Testis (tissue), 2 donors: ENCODE measurements around the gene CORIN.

ENCODE experiments used
- POLR2A ChIP-seq: fragments of 450-650 bp; IDR thresholded peaks from one replicate; pipeline ENCODE4 v1.6.1; 2017; ENCODE audit warnings: antibody characterized with exemption, mild to moderate bottlenecking, moderate library complexity
- TF ChIP-seq, protein P1 (sequence below), 3 experiments: fragments of 450-650 bp in 2 of 3; fragments of 200-600 bp in 1 of 3; sonication (generic) in 1 of 3; IDR thresholded peaks; one replicate each; pipeline ENCODE4 v1.5.1; 2016 to 2019; ENCODE audit warnings: antibody characterized with exemption in 3 of 3, mild to moderate bottlenecking in 2 of 3, moderate library complexity in 1 of 3

DNA sequence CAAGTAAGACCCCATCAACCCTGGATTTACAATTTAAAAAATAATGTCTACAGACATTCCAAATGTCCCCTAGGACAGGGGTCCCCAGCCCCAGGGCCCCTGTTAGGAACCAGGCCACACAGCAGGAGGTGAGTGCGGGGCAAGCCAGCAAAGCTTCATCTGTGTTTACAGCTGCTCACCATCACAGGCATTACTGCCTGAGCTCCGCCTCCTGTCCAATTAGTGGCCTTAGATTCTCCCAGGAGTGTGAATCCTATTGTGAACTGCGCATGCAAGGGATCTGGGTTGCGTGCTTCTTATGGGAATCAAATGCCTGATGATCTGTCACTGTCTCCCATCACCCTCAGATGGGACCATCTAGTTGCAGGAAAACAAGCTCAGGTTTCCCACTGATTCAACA, 206.7 kb downstream of the CORIN start:
- TF ChIP-seq, protein P1, sequence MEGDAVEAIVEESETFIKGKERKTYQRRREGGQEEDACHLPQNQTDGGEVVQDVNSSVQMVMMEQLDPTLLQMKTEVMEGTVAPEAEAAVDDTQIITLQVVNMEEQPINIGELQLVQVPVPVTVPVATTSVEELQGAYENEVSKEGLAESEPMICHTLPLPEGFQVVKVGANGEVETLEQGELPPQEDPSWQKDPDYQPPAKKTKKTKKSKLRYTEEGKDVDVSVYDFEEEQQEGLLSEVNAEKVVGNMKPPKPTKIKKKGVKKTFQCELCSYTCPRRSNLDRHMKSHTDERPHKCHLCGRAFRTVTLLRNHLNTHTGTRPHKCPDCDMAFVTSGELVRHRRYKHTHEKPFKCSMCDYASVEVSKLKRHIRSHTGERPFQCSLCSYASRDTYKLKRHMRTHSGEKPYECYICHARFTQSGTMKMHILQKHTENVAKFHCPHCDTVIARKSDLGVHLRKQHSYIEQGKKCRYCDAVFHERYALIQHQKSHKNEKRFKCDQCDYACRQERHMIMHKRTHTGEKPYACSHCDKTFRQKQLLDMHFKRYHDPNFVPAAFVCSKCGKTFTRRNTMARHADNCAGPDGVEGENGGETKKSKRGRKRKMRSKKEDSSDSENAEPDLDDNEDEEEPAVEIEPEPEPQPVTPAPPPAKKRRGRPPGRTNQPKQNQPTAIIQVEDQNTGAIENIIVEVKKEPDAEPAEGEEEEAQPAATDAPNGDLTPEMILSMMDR (IDR thresholded peaks at IDR 0.05) = no peak
- no peak for TF ChIP-seq POLR2A
